GM23338 (cell line): ENCODE data around the gene SPATA1. TPM values are rescaled to one million over a fixed set of nuclear protein-coding genes. Genes with fewer than 3 reads are reported as not detected.
A peak's percentile ranks its signal among the peaks of the same experiment; 100 is the strongest.

Experiments
- ATAC-seq: fragments of 200-7000 bp; cut with Tn5 transposase; 3 replicates; pipeline ENCODE4 v1.9.1; 2020
- DNase-seq: peaks from one replicate; pipeline ENCODE4 v3.0.0-alpha.2; 2015; ENCODE audit warnings: low spot score
- H2AFZ ChIP-seq: fragments of 200-600 bp; sonication (generic); 2 replicates; pipeline ENCODE4 v1.8.0; 2016; ENCODE audit warnings: antibody characterized with exemption, mild to moderate bottlenecking, moderate library complexity
- H3F3A ChIP-seq: fragments of 200-600 bp; sonication (generic); replicated peaks from 2 replicates; pipeline ENCODE4 v1.8.0; 2017; ENCODE audit warnings: antibody characterized with exemption, mixed run types, low read depth
- H3K27ac ChIP-seq: fragments of 200-600 bp; sonication (generic); 2 replicates; pipeline ENCODE4 v1.6.1; 2016; ENCODE audit warnings: low read depth
- H3K27me3 ChIP-seq: fragments of 200-600 bp; sonication (generic); 2 replicates; pipeline ENCODE4 v1.8.0; 2016; ENCODE audit warnings: mild to moderate bottlenecking, mixed run types, moderate library complexity; ENCODE audit not compliant: insufficient read depth
- H3K36me3 ChIP-seq: fragments of 200-600 bp; sonication (generic); 2 replicates; pipeline ENCODE4 v1.8.0; 2016; ENCODE audit warnings: mild to moderate bottlenecking; ENCODE audit not compliant: insufficient read depth
- H3K4me1 ChIP-seq: fragments of 200-600 bp; sonication (generic); 2 replicates; pipeline ENCODE4 v1.8.0; 2016; ENCODE audit warnings: mild to moderate bottlenecking, moderate library complexity; ENCODE audit not compliant: insufficient read depth
- H3K4me2 ChIP-seq: fragments of 200-600 bp; sonication (generic); 2 replicates; pipeline ENCODE4 v1.7.1; 2017; ENCODE audit warnings: mixed run types
- H3K4me3 ChIP-seq: fragments of 200-600 bp; sonication (generic); 2 replicates; pipeline ENCODE4 v1.6.1; 2016; ENCODE audit warnings: mixed run types
- H3K79me2 ChIP-seq: fragments of 200-600 bp; sonication (generic); replicated peaks from 2 replicates; pipeline ENCODE4 v1.8.0; 2017; ENCODE audit warnings: mild to moderate bottlenecking; ENCODE audit not compliant: insufficient read depth
- H3K9me2 ChIP-seq: fragments of 200-600 bp; sonication (generic); 2 replicates; pipeline ENCODE4 v1.8.0; 2017; ENCODE audit not compliant: insufficient read depth
- H4K20me1 ChIP-seq: fragments of 200-600 bp; sonication (generic); replicated peaks from 2 replicates; pipeline ENCODE4 v1.8.0; 2017; ENCODE audit warnings: mild to moderate bottlenecking; ENCODE audit not compliant: insufficient read depth
- H3K27ac Mint-ChIP-seq: 2 replicates; pipeline ENCODE4 v1.8.0; 2020; ENCODE audit warnings: inconsistent platforms, mild to moderate bottlenecking, moderate library complexity, mixed read lengths
- H3K27me3 Mint-ChIP-seq: 3 replicates; pipeline ENCODE4 v1.8.0; 2022; ENCODE audit warnings: low read depth, mild to moderate bottlenecking, moderate library complexity, mixed read lengths, inconsistent platforms; ENCODE audit not compliant: insufficient read depth, poor library complexity
- H3K36me3 Mint-ChIP-seq: 3 replicates; pipeline ENCODE4 v1.8.0; 2021; ENCODE audit warnings: low read depth, mild to moderate bottlenecking, inconsistent platforms, moderate library complexity, mixed read lengths
- H3K4me1 Mint-ChIP-seq: 3 replicates; pipeline ENCODE4 v1.8.0; 2020; ENCODE audit warnings: mild to moderate bottlenecking, inconsistent platforms, mixed read lengths
- H3K4me3 Mint-ChIP-seq: 3 replicates; pipeline ENCODE4 v1.8.0; 2021; ENCODE audit warnings: moderate library complexity, mild to moderate bottlenecking, inconsistent platforms, mixed read lengths
- H3K9me3 Mint-ChIP-seq: 3 replicates; pipeline ENCODE4 v1.8.0; 2020; ENCODE audit warnings: moderate library complexity, mild to moderate bottlenecking, inconsistent platforms, mixed read lengths
- CREB1 ChIP-seq: fragments of 250-450 bp; sonication (Bioruptor Pico); IDR thresholded peaks from 2 replicates; pipeline ENCODE4 v1.5.0; 2020; ENCODE audit warnings: low read depth, mild to moderate bottlenecking, moderate library complexity
- EZH2phosphoT487 ChIP-seq: fragments of 200-600 bp; sonication (generic); IDR thresholded peaks from one replicate; pipeline ENCODE4 v1.8.1; 2018; ENCODE audit warnings: antibody characterized with exemption; ENCODE audit not compliant: unreplicated experiment
- JUNB ChIP-seq: IDR thresholded peaks from one replicate; pipeline ENCODE4 v1.6.1; 2016; ENCODE audit warnings: antibody characterized with exemption; ENCODE audit not compliant: unreplicated experiment
- NANOG ChIP-seq: IDR thresholded peaks from 2 replicates; pipeline ENCODE4 v1.6.1; 2016; ENCODE audit warnings: antibody characterized with exemption, borderline replicate concordance
- POLR2AphosphoS5 ChIP-seq: IDR thresholded peaks from 2 replicates; pipeline ENCODE4 v1.6.1; 2016; ENCODE audit warnings: antibody characterized with exemption, low read depth
- STAT1 ChIP-seq: IDR thresholded peaks from one replicate; pipeline ENCODE4 v1.6.1; 2016; ENCODE audit warnings: antibody characterized with exemption; ENCODE audit not compliant: unreplicated experiment
- ZNF114 ChIP-seq: fragments of 250-450 bp; sonication (Bioruptor Pico); IDR thresholded peaks from 2 replicates; pipeline ENCODE4 v1.5.0; 2020; ENCODE audit warnings: mild to moderate bottlenecking, moderate library complexity
- ZNF331 ChIP-seq: fragments of 250-450 bp; sonication (Bioruptor Pico); IDR thresholded peaks from 2 replicates; pipeline ENCODE4 v1.5.0; 2020; ENCODE audit warnings: low read depth, mild to moderate bottlenecking, moderate library complexity
- polyA plus RNA-seq: library from polyadenylated mRNA; unstranded; fragments of >200 nt; fragmentation: Nextera tagmentation; extraction: Ambion mirVana; gene quantifications from 2 replicates; pipeline ENCODE4 v1.2.1, GENCODE V29; 2016
- total RNA-seq: library from RNA; depleted of rRNA; stranded (reverse); fragments of >200 nt; shearing (Covaris generic); gene quantifications from 2 replicates; pipeline ENCODE4 v1.2.3, GENCODE V29; 2014
- TF ChIP-seq, protein P1 (sequence below): IDR thresholded peaks from one replicate; pipeline ENCODE4 v1.6.1; 2018; ENCODE audit warnings: antibody characterized with exemption; ENCODE audit not compliant: unreplicated experiment
- TF ChIP-seq, protein P2 (sequence below): IDR thresholded peaks from 2 replicates; pipeline ENCODE4 v1.6.1; 2016; ENCODE audit warnings: antibody characterized with exemption

The SPATA1 gene
- total and polyA plus RNA-seq, 2 experiments from 2014 or later: 3.3 TPM; not detected in 1

DNA sequence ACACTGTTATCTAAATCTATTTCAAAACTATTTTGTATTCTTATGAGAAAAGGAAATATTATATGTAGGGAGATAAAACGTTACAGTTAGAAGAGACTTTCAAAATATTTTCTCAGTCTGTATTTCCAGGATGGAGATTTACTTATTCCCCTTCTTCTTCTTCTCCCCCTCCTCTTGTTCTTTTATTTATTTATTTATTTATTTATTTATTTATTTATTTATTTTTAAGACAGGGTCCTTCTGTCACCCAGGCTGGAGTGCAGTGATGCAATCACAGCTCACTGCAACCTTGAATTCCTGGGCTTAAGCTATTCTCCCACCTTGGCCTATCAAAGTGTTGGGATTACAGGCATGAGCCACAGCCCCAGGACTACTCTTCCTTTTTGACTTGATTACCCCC is 30.0 kb upstream of the SPATA1 start (continued):
- TF ChIP-seq, protein P1, sequence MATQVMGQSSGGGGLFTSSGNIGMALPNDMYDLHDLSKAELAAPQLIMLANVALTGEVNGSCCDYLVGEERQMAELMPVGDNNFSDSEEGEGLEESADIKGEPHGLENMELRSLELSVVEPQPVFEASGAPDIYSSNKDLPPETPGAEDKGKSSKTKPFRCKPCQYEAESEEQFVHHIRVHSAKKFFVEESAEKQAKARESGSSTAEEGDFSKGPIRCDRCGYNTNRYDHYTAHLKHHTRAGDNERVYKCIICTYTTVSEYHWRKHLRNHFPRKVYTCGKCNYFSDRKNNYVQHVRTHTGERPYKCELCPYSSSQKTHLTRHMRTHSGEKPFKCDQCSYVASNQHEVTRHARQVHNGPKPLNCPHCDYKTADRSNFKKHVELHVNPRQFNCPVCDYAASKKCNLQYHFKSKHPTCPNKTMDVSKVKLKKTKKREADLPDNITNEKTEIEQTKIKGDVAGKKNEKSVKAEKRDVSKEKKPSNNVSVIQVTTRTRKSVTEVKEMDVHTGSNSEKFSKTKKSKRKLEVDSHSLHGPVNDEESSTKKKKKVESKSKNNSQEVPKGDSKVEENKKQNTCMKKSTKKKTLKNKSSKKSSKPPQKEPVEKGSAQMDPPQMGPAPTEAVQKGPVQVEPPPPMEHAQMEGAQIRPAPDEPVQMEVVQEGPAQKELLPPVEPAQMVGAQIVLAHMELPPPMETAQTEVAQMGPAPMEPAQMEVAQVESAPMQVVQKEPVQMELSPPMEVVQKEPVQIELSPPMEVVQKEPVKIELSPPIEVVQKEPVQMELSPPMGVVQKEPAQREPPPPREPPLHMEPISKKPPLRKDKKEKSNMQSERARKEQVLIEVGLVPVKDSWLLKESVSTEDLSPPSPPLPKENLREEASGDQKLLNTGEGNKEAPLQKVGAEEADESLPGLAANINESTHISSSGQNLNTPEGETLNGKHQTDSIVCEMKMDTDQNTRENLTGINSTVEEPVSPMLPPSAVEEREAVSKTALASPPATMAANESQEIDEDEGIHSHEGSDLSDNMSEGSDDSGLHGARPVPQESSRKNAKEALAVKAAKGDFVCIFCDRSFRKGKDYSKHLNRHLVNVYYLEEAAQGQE: no peak
- TF ChIP-seq CREB1 (CRISPR knock-in tag) (no peak), NANOG (no peak)
- TF ChIP-seq, protein P2, sequence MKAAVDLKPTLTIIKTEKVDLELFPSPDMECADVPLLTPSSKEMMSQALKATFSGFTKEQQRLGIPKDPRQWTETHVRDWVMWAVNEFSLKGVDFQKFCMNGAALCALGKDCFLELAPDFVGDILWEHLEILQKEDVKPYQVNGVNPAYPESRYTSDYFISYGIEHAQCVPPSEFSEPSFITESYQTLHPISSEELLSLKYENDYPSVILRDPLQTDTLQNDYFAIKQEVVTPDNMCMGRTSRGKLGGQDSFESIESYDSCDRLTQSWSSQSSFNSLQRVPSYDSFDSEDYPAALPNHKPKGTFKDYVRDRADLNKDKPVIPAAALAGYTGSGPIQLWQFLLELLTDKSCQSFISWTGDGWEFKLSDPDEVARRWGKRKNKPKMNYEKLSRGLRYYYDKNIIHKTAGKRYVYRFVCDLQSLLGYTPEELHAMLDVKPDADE: no peak

DNA sequence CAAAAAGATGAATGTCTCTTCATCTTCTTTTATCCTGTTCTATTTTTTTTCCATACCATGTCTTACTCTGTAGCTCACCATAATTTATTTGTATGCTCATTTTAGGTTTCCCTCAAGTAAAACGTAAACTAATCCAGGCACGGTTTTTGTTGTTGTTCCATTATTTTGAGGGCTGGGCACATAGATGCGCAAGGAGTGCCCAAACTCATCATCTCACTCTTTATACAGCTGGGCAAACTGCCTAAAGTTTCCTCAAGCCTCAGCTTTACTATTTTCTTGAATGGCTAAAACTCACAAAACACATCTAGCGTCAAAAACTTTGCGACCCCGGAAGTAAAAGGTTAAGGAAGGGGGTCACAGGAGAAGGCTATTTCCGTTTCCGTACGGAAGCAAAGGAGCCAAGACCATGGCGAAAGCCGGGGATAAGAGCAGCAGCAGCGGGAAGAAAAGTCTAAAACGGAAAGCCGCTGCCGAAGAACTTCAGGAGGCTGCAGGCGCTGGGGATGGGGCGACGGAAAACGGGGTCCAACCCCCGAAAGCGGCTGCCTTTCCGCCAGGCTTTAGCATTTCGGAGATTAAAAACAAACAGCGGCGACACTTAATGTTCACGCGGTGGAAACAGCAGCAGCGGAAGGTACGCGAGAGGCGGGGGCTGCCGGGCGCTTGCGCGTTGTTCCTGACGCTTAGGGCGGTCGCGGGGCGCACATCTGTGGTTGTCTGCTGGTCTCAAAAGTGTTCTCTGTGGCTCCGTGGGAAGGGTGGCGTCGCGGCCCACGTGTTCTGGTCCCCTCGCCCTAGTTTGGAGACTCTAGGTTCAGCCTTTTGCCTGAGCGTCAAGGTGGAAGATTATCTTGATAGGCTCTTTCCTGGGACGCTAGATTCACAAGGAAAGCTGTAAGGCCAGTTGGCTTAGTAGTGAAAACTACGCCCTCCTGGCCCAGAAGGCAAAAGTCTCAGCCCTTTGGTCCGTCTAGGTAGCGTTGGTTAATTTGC is 27.0 kb upstream of the SPATA1 start, which contains the start of gene RPF1:
Gene RPF1 (plus strand): TSS at position 391 of the 993 bp plus-strand sequence. CDS start 16 bp downstream, at position 407.
- Mint-ChIP-seq H3K36me3 (peaks cover 28% of the 10 kb centered on the region), H3K4me3 (peak within 1 kb of the TSS; percentile 94), H3K27ac (peak within 1 kb of the TSS; percentile 98), H3K27me3 (peaks cover 24% of the 10 kb centered on the region), H3K4me1 (peaks cover 6% of the 10 kb centered on the region), H3K9me3 (peaks cover 19% of the 10 kb centered on the region)
- peaks cover 45% of the 10 kb centered on the region for H3K27me3 ChIP-seq
- H3K4me1 ChIP-seq: peaks cover 9% of the 10 kb centered on the region
- peak within 1 kb of the TSS; percentile 88 for H3K4me2 ChIP-seq
- H3K79me2 ChIP-seq: peaks cover 45% of the 10 kb centered on the region
- peaks cover 6% of the 10 kb centered on the region; the same call in 1 of the 2 replicates for H4K20me1 ChIP-seq
- H2AFZ ChIP-seq: peak within 1 kb of the TSS; percentile 92
- peak within 1 kb of the TSS; percentile 61 for H3K4me3 ChIP-seq
- peak within 1 kb of the TSS; percentile 58 for H3K27ac ChIP-seq
- DNase-seq: peak; percentile 88
- H3K36me3 ChIP-seq: peaks cover 9% of the 10 kb centered on the region; the same call in 1 of the 2 replicates
- ATAC-seq: peak; percentile 98
- peaks cover 13% of the 10 kb centered on the region for H3K9me2 ChIP-seq
- no peaks in the 10 kb centered on the region for H3F3A ChIP-seq
- TF ChIP-seq, protein P2: peak; percentile 86
- TF ChIP-seq NANOG: peak; percentile 99
- TF ChIP-seq ZNF114: peak; percentile 99
- TF ChIP-seq STAT1: no peak
- TF ChIP-seq ZNF331 (CRISPR knock-in tag): peak; percentile 46; the same call in 1 of the 2 replicates
- TF ChIP-seq, protein P1: no peak
- TF ChIP-seq JUNB: no peak
- TF ChIP-seq POLR2AphosphoS5: peak; percentile 89
- no peak for TF ChIP-seq EZH2phosphoT487
